Medulla oblongata (tissue), 1 donor: ENCODE measurements around the gene PLSCR2.
A peak's percentile ranks its signal among the peaks of the same experiment; 100 is the strongest.
"Not testable (repeated sequence)": the region's sequence is repeated elsewhere in the genome, so short reads cannot be mapped to it uniquely, and the experiment has no call there.

Source experiments
- DNase-seq: peaks from one replicate; pipeline ENCODE4 v3.0.0-alpha.2; 2015; ENCODE audit errors: extremely low spot score

Gene PLSCR2

DNA sequence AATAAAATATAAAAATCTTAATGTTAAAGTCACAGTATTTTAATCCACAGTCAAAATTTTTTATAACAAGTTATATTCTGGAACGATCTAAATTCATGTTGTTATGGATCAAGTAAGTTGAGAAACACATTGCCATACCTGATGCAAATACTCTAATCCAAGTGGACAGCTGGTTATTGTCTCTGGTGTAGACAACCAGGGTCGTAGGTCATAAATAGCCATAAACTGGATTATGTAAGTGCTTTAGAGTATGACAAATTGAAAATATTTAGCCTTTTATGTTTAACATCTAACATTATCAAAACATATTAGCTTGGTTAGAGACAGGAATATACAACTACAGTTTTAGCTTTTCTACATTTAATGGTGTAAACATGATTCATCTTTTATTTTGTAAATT, 53.0 kb downstream of the PLSCR2 start:
- no peak for DNase-seq

DNA sequence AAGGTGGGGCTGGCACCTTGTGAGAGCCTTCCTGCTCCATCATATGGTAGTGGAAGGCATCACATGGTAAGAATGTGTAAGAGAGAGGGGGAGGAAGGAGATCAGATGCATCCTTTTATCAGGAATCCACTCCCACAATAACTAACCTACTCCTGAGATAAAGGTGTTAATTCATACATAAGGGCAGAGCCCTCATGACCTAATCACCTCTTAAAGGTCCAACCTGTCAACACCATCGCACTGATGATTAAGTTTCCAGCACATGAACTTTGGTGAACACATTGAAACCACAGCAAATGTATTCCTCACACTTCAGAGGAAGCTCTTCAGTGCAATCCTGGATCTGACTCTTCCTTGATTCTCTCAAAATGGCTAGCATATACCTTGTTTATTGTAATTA, 55.4 kb downstream of the PLSCR2 start:
- DNase-seq, result no peak

DNA sequence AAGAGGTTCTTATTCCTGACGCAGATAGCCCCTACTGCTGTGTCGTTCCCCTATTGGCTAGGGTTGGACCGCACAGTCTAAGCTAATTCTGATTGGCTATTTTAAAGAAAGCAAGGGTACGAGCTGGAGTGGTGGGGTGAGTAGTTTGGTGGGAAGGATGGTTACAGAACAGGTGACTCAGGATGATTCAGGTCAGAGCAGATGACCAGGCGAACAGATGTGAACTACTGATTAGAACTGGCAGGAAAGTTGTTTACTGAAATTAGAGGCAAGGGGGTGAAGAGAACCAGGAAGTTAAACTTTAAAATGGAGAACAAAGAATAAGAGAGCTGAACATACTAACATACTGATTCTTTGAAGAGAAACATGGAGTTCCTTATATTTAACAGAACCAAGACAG, 56.6 kb downstream of the PLSCR2 start:
- DNase-seq, result not testable (repeated sequence)

DNA sequence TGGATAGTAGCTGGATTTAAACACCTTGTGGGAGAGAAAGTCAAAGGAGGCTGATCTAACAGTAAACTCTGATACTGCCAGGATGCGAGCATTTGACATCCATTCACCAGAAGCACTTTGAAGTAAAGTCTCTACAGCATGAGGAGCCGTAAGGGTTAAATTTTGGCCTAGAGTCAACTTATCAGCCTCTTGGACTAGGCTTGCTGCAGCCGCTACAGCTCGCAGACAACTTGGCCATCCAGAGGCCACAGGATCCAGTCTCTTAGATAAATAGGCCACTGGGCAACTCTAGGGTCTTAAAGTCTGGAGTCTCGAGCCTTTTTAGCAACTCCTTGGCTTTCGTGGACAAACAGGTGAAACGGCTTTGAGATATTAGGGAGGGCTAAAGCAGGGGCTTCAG, 61.4 kb downstream of the PLSCR2 start:
- no peak for DNase-seq

DNA sequence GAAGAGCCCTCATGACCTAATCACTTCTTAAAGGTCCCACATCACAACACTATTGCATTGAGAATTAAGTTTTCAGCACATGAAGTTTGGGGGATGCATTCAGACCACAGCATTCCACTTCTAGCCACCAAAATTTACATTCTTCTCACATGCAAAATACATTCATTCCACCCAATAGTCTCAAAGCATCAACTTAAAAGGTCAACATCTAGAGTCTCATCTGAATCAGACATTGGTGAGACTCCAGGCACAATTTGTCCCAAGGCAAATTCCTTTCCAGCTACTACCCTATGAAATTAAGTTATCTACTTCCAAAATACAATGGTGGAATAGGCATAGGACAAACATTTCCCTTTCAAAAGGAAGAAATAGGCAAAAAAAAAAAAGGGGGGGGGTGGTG, 64.9 kb downstream of the PLSCR2 start:
- DNase-seq, result no peak

DNA sequence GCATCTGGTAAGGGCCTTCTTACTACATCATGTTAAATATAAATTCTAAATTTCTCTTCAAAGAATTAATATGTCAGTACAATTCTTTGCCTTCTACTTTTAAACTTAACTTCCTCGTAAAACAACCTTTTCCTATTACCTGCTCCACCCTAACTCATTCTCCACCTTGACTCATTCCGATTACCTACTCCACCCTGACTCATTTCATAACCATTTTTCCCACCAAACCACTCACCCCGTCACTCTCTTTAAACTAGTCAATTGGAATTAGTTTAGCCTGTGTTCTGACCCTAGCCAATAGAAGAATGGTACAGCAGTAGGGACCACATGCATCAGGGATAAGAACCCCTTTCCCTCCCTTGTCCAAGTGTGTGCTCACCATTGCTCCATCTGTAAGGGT, 65.6 kb downstream of the PLSCR2 start:
- DNase-seq, result no peak

DNA sequence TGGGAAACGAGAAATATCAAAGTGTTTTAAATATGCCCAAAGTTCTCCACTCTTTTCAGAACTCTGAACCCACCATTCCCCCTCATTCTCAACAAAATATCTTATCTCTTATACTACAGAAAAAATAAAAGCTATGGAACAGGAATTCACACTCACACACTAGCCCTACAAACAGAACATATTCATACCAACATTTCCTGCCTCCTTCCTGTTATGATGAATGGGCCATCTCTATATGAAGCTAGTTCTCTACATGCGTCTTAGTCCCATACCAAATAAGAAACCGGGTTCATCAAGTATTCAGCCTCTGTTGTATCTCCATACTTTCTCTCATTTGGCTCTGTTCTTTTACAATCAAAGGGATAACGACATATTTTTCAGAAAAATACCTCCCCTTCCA, 72.6 kb downstream of the PLSCR2 start:
- DNase-seq, result no peak

DNA sequence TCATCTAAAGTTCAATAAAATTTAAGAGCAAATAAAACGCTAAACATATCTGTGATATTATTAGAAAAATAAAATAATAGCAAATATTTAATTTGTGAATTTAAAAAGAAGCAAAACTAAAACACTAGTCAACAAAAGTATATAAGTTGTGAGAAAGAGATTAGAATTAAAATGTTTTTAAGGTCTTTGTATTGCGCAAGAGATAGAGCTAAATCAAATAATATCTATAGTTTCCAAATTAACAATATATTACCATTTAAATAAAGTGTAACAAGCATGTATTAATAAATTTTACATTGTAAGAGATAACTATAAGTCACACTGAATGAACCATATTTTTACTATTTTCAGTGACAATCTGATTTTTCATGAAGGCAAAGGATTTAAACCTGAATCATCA, 74.2 kb downstream of the PLSCR2 start:
- no peak for DNase-seq

DNA sequence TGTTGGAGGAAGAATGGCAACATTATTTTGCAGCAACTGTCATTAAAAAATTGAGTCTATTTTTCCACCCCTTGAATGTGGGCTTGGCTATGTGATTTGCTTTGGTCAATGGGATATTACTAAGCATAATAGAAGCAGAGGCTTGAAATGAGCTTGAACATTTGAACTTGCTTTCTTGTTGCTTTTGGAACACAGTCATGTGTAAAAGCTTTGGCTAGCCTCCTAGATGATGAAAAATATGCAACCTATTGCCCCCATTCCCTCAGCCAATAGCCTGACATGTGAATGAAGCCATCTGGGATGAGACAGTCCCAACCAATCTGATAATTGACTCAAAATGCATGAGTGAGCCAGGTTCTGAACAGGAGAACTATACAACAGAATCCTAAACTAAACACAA, 78.4 kb downstream of the PLSCR2 start:
- DNase-seq, result peak; percentile 19

DNA sequence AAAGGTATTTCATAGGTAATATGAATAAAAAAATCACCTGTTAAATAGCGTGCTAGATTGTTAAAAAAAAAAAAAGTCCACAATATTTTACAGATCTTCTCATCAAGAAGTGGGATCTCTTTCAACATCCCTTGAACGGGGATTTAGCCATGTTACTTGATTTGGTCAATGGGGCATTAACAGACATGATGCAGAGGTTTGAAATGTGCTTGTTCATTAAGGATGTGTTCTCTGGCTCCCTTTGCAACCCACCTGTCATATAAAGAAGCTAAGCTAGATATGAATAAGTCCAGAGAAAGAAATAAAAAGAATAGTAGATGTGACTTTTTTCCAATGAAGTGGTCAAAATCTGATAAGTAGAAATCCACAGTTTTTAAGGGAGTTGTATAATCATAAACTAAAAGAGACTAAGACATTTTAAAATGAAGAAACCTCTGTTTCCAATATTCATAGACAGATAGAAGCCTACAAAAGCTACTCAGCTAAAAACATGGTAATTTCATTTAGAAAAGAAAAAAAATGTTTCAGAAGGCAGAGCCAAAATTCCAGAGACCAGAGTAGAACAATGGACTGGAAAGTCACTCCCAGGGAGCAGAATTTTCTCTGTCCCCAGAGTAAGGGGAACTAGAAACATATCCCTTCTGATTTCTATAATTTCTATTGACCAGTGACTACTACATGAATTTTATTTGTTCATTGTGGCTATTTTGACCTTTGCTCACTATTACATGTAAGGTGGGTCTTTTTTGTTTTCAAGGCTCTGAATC, 79.2 kb downstream of the PLSCR2 start:
- DNase-seq, result no peak

DNA sequence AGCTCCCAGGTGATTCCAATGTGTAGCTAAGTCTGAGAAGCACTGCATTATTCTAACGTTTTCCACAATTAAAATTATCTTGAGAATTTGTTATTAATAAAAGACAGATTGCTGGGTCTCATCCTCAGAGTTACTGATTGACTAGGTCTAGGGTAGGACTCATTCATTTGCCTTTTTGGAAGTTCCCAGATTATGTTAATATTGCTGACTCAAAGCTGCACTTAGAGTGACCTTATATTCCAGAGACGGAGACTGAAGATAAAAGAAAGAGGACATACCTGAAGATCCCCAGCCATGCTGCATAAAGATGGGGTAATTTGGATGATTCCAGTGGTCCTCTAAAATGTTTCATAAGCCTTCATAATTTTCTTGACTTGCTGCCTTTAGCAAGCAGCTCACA, 81.8 kb downstream of the PLSCR2 start:
- DNase-seq, result no peak

DNA sequence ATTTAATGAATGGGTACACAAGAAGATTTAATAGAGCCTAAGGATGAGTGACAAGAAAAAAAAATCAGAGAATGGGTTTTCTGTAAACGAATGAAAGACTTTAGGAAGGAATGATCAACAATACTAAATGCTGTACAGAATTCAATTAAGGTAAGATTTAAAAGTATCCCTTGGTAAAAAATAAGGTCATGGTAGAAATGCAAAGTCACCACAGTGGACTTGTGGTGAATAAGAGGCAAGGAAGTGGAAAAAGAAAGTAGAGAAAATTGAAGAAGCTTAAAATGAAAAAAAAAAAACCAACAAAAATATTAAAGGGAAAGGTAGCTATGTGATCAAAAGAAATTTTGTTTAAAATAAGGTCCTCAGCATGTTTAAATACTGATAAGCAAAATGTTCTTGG, 82.4 kb downstream of the PLSCR2 start:
- no peak for DNase-seq

DNA sequence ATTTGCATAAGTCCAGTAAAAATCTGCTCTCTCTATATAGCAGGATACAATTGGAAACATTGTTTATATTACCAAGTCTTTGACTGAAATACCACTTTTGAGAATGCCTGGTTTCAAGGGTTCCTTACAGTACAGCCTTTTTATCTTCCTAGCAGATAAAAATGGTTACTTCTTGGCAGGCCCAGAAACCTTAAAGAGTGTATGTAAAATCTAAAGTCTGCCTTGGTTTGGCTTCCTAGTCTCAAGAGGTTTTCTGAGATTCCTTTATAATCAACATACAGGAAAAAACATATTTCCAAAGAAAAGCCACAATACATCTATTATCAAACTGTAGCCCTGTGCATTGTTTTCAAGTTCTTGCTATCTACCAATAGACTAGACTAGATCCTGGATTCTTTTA, 84.6 kb downstream of the PLSCR2 start:
- no peak for DNase-seq
